NT2/D1 (cell line): ENCODE measurements around the gene LLGL1.

ENCODE experiments used
- DNase-seq: peaks from one replicate; pipeline ENCODE4 v3.0.0-alpha.2; 2011; ENCODE audit warnings: low read depth, low spot score
- H3K27me3 ChIP-seq: 2 replicates; pipeline ENCODE4 v1.6.0; 2011; ENCODE audit warnings: mild to moderate bottlenecking; ENCODE audit not compliant: insufficient read length, insufficient read depth
- H3K36me3 ChIP-seq: 2 replicates; pipeline ENCODE4 v1.6.1; 2011; ENCODE audit warnings: mild to moderate bottlenecking, low read length, mixed read lengths; ENCODE audit not compliant: insufficient read depth, insufficient read length
- H3K4me1 ChIP-seq: 2 replicates; pipeline ENCODE4 v1.5.1; 2011; ENCODE audit not compliant: insufficient read depth, insufficient read length
- H3K4me3 ChIP-seq: 2 replicates; pipeline ENCODE4 v1.5.1; 2011; ENCODE audit warnings: low read depth; ENCODE audit not compliant: insufficient read length
- H3K9ac ChIP-seq: 2 replicates; pipeline ENCODE4 v1.6.0; 2011; ENCODE audit warnings: low read depth; ENCODE audit not compliant: insufficient read length
- H3K9me3 ChIP-seq: 2 replicates; pipeline ENCODE4 v1.5.1; 2011; ENCODE audit warnings: mild to moderate bottlenecking, low read length; ENCODE audit not compliant: insufficient read depth
- SUZ12 ChIP-seq: IDR thresholded peaks from 2 replicates; pipeline ENCODE4 v1.6.1; 2011; ENCODE audit not compliant: insufficient read length, insufficient read depth; ENCODE audit errors: extremely low read depth
- YY1 ChIP-seq: IDR thresholded peaks from 2 replicates; pipeline ENCODE4 v1.6.1; 2011; ENCODE audit not compliant: insufficient read length, insufficient read depth
- ZNF274 ChIP-seq: IDR thresholded peaks from 2 replicates; pipeline ENCODE4 v1.6.1; 2011; ENCODE audit warnings: mild to moderate bottlenecking, low read depth, low read length

The LLGL1 gene

GRCh38 chr17:18280249-18280648 lies 54.8 kb downstream of the LLGL1 start:
- H3K27me3 ChIP-seq: no peaks in the 10 kb centered on the region
- no peaks in the 10 kb centered on the region for H3K4me1 ChIP-seq
- H3K4me3 ChIP-seq: no peak overlapping the region
- DNase-seq: no peak
- TF ChIP-seq ZNF274 (no peak), SUZ12 (no peak), YY1 (no peak)
- H3K9me3 ChIP-seq: no peaks in the 10 kb centered on the region
- H3K9ac ChIP-seq: no peak overlapping the region
- H3K36me3 ChIP-seq: peaks cover 82% of the 10 kb centered on the region

DNA sequence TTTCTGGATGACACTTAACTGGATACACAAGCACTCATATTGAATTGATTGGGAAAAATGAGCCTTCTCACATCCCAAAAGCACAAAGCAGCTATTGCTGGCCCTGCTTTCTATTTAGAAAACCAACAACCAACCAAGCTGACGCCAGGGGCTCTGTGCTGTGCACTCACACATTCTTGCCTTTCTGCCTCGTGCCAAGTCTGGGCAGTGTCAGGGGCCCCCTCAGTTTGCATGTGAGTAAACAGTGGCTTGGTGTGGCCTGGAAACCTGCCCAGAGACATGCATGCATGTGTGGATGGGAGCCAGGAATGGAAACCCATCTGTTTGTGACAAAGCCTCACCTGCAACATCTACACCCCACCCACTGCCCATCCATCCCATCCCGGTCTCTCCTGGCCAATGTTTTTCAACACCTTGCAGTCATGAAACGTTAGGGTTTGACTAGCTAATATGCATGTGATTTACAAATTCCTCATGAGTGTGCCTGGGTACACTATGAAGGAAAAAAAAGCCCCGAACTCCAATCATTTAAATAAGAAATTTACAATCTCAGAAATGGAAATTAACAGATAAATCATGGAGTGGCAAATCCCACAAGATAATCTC lies 55.4 kb downstream of the LLGL1 start:
- Histone ChIP-seq H3K27me3 (no peaks in the 10 kb centered on the region), H3K36me3 (peaks cover 86% of the 10 kb centered on the region), H3K4me1 (no peaks in the 10 kb centered on the region), H3K9me3 (no peaks in the 10 kb centered on the region), H3K4me3 (no peak overlapping the region), H3K9ac (no peak overlapping the region)
- TF ChIP-seq SUZ12 (no peak), ZNF274 (no peak)
- DNase-seq: no peak

DNA sequence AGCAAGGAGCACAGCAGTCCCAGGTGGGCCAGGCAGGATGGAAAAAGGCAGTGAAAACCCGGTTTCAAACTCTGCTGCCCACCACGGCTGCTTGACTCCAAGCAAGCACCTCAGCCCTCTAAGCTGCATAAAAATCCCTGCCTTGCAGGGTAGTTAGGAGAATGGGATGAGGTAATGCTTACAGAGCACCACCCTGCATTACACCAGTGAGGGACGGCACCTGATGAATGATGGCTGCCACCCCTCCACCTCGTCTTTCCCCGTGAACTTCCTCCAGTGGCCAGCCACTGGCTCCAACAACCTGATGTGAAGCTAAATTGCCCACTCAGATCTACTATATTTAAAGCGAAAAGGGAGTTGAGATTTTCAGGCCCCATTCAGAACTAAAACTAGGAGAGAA lies 56.4 kb downstream of the LLGL1 start:
- Histone ChIP-seq H3K4me1 (no peaks in the 10 kb centered on the region), H3K27me3 (no peaks in the 10 kb centered on the region), H3K4me3 (no peak overlapping the region), H3K36me3 (peaks cover 81% of the 10 kb centered on the region), H3K9me3 (no peaks in the 10 kb centered on the region), H3K9ac (no peak overlapping the region)
- no peak for DNase-seq
- no peak for TF ChIP-seq ZNF274
- TF ChIP-seq YY1: no peak
- TF ChIP-seq SUZ12: no peak

DNA sequence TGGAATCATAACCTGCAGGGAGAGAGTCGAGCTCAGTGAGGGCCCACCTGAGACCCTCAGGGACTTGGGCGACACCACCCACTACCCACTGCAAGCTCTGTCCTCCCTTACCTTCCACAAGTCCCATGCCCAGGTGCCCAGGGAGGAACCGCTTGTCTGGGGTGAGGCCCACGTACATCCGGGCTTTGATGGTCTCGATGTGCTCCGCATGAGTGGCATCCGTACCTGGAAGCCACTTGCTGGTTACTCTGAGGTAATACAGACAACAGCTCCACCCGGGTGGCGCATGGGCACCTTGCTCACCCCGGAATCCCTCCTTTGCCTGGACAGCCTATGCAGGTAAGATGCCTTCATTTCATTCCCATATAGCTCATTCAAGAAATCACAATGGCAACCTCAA lies 59.9 kb downstream of the LLGL1 start:
- Histone ChIP-seq H3K4me3 (no peak overlapping the region), H3K9me3 (no peaks in the 10 kb centered on the region), H3K4me1 (no peaks in the 10 kb centered on the region), H3K36me3 (peaks cover 83% of the 10 kb centered on the region), H3K27me3 (no peaks in the 10 kb centered on the region), H3K9ac (no peak overlapping the region)
- TF ChIP-seq YY1: no peak
- TF ChIP-seq ZNF274: no peak
- TF ChIP-seq SUZ12: no peak
- DNase-seq: no peak

DNA sequence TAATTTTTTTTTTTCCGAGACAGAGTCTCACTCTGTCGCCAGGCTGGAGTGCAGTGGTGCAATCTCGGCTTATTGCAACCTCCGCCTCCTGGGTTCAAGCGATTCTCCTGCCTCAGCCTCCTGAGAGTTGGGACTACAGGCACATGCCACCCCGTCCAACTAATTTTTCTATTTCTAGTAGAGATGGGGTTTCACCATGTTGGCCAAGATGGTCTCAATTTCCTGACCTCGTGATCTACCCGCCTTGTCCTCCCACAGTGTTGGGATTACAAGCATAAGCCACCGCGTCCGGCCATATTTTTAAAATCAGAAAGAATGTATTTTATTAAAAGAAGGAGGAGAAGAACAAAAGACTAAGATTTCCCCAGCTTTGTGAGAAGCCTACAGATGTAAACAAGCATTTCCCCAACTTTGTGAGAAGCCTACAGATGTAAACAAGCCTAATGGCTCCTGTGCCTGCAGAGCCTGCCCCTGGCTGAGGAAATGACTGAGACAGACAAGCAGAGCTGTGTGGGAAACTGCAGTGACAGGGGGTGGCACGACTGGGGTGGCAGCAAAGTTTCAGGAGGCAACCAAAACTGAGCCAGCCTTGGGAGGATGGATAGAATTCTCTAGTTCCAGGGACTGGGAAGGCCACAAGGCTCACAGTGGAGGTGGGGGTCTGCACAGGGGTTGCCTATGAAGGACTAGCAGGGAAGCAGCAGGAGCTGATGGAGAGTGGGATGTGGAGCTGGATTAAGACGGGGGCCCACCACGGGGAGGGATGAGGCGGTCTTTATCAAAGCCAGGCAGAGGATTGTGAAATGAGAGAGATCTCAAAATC lies 66.5 kb downstream of the LLGL1 start:
- no peak for TF ChIP-seq YY1
- no peak for TF ChIP-seq ZNF274
- TF ChIP-seq SUZ12: no peak
- Histone ChIP-seq H3K27me3 (no peaks in the 10 kb centered on the region), H3K36me3 (peaks cover 83% of the 10 kb centered on the region), H3K9ac (no peak overlapping the region), H3K9me3 (no peaks in the 10 kb centered on the region), H3K4me3 (no peak overlapping the region), H3K4me1 (no peaks in the 10 kb centered on the region)
- no peak for DNase-seq
